Embryonic facial prominence (tissue), 1 donor: ENCODE measurements around the gene MCM9.

Experiments
- DNase-seq: peaks from one replicate; pipeline ENCODE4 v3.0.0-alpha.2; 2016; ENCODE audit errors: extremely low spot score

Gene MCM9

GRCh38 chr6:118865100-118865391, 69.9 kb downstream of the MCM9 start:
- no peak for DNase-seq

GRCh38 chr6:118864341-118865099, 70.4 kb downstream of the MCM9 start:
- no peak for DNase-seq

GRCh38 chr6:118862443-118862842, 72.5 kb downstream of the MCM9 start:
- no peak for DNase-seq

- DNase-seq: no peak
Measured at GRCh38 chr6:118860880-118861279, 74.1 kb downstream of the MCM9 start.

- DNase-seq: no peak
Measured at GRCh38 chr6:118860363-118860762, 74.6 kb downstream of the MCM9 start.

- DNase-seq: no peak
Measured at GRCh38 chr6:118859517-118860064, 75.4 kb downstream of the MCM9 start.

GRCh38 chr6:118856301-118856700, 78.7 kb downstream of the MCM9 start:
- DNase-seq: no peak

- DNase-seq: no peak
Measured at GRCh38 chr6:118853408-118853807, 81.6 kb downstream of the MCM9 start.

GRCh38 chr6:118844915-118845314, 90.0 kb downstream of the MCM9 start:
- DNase-seq: no peak

GRCh38 chr6:118843685-118844390, 91.1 kb downstream of the MCM9 start:
- DNase-seq: no peak

- DNase-seq: no peak
Measured at GRCh38 chr6:118830691-118831090, 104.3 kb downstream of the MCM9 start.

GRCh38 chr6:118829817-118830478, 105.0 kb downstream of the MCM9 start:
- no peak for DNase-seq

- no peak for DNase-seq
Measured at GRCh38 chr6:118826096-118826495, 108.9 kb downstream of the MCM9 start.

GRCh38 chr6:118825661-118826060, 109.3 kb downstream of the MCM9 start:
- DNase-seq: no peak

GRCh38 chr6:118815495-118815894, 119.5 kb downstream of the MCM9 start:
- no peak for DNase-seq

- no peak for DNase-seq
Measured at GRCh38 chr6:118813775-118814174, 121.2 kb downstream of the MCM9 start.

GRCh38 chr6:118812970-118813369, 122.0 kb downstream of the MCM9 start:
- DNase-seq: no peak

GRCh38 chr6:118810420-118811027, 124.4 kb downstream of the MCM9 start:
- no peak for DNase-seq

GRCh38 chr6:118808793-118809638, 125.9 kb downstream of the MCM9 start:
- no peak for DNase-seq

GRCh38 chr6:118804091-118804490, 130.9 kb downstream of the MCM9 start:
- no peak for DNase-seq

GRCh38 chr6:118801257-118801656, 133.7 kb downstream of the MCM9 start:
- DNase-seq: no peak
